ENCODE measurements around the gene PILRB.
A peak's percentile ranks its signal among the peaks of the same experiment; 100 is the strongest.
"Not testable (repeated sequence)": the region's sequence is repeated elsewhere in the genome, so short reads cannot be mapped to it uniquely, and the experiment has no call there.

The PILRB gene

DNA sequence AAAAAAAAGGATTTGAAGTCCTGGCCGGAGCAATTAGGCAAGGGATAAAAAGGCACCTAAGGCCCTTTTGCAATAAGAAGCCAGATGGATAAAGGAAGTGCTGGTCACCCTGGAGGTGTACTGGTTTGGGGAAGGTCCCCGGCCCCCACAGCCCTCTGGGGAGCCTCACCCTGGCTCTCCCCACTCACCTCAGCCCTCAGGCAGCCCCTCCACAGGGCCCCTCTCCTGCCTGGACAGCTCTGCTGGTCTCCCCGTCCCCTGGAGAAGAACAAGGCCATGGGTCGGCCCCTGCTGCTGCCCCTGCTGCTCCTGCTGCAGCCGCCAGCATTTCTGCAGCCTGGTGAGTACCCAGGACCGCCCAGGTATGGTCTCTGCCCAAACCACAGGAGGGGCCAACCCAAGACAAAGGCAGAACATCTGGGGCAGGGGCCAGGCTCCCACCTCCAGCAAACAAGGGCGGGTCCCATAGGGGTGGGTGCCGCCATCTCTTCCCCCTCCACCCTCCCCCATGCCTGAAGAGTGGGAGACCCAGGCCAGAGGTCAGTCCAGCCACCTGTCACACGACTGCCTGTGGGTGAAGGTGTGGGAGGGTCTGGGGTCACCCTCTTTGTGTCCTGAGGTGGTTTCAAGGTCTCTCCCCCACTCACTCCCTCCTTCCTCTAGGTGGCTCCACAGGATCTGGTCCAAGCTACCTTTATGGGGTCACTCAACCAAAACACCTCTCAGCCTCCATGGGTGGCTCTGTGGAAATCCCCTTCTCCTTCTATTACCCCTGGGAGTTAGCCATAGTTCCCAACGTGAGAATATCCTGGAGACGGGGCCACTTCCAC lies at the start of gene PILRB:
PILRB (plus strand) TSS at position 91 of the 830 bp plus-strand sequence; CDS start at position 277, 186 bp downstream.
- DNase-seq = no peak

DNA sequence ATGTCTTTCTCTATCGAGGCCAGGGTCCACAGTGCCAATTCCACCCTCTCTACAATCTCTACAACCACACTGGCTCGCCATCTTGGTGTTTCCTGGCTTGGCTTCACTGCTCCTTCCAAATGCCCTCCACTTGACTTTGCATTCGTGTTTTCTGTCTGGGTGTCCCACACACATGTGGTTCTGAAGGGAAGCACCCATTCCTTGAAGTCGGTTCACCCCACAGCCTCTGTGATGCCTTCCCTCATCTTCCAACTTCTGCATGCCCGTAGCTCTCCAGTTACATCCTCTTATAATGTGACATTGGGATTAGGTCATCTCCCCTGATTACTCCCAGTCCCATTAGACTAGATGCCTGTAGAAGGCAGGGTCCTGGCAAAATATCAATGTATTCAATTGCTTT lies 39.6 kb upstream of the PILRB start:
- DNase-seq = not testable (repeated sequence)

DNA sequence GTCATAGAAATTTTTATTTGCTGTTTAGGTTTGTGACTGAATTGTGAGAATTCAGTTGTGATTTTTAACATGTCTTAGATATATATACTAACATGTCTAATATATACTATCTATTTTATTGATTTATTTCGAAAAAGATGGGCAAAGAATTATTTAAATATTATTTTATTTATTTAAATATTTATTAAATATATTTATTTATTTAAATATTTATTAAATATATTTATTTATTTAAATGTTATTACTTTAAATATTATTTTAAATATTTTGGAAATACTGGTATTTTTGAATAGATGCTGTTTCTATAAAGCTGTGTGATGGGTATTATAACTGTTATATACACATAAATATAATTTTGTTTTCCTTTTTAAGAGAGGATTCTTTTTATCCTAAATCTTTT lies 36.3 kb upstream of the PILRB start:
- not testable (repeated sequence) for DNase-seq

DNA sequence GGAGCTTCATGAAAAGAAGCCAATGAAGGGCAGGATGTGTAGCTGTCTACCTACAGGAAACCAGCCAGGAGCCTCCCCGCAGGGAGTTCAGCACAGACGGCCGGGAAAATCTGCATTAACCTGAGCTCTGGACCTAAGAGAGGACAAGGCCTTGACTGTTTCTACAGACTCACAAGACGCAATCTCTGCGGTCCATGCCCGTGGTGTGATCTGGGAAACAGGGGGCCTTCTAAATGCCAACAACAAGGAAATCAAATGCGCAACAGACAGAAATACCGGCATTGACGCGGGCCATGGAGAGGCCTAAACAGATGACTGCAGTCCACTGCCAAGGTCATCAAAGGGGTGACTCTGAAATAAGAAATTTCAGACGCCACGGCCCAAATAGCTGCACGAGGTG lies 33.7 kb upstream of the PILRB start:
- DNase-seq = not testable (repeated sequence)

DNA sequence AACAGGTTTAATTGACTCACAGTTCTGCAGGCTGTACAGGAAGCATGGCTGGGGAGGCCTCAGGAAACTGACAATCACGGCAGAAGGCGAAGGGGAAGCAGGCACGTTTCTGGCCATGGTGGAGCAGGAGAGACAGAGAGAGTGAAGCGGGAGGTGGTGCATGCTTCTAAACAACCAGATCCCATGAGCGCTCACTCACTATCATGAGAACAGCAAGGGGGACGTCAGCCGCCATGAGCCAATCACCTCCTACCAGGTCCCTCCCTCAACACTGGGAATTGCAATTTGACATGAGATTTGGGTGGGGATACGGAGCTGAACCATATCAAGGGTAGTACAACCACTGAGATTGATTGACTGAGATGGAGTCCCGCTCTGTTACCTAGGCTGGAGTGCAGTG lies 32.2 kb upstream of the PILRB start:
- not testable (repeated sequence) for DNase-seq

DNA sequence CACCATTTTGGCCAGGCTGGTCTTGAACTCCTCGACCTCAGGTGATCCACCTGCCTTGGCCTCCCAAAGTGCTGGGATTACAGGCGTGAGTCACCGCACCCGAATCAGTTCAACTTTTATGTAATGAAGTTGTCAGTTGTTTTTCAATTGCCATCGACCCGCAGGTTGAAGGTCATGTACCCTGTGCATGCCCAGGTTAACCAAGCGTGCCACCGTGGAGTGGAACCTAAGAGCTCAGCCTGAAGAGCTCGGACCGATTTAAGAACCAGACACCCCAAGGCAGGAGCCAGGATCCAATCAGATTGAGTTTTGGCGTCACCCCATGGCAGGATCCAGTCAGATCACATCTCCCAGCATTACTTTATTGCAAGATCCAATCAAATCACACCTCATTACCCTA lies 31.0 kb upstream of the PILRB start:
- DNase-seq = not testable (repeated sequence)

DNA sequence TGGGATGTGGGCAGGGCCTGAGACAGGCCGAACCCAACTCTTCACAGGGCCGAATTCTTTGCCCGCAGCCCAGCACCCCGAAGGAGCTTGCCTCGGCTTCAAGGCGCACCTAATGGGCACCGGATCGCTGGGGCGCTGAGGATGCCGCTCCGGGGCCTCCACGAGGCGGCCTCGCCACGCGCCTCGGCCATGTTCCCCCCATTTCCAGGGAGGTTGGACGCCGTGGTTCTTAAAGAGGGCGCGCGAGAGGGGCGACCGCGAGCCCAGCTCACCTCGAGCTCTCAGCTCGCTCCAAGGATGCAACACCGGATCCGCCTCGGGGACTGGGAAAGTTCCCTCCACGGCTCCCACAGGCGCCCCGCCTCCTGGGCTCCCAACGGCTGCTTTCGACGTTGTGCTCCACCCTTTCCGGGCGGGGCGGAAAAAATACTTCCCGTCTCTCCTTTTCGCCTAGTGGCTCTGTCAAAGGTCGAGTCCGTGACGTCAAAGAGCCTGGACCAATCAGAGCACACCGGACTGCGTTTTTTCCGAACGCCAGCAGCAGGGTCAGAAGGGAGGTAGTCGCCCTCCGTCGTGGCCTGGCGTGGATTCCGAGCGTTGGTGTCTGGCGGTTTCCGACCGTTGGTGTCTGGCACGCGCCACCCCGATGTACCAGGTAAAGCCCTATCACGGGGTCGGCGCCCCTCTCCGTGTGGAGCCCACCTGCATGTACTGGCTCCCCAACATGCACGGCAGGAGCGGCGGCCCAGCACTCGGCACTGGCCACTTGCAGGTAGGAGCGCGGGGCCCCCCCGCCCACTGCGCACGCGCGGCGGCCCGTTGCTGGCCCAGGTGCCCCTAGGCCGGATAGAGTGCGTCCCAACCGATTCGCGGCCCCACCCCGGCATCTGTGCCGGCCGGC lies 22.1 kb upstream of the PILRB start:
- DNase-seq = peak; percentile 93

DNA sequence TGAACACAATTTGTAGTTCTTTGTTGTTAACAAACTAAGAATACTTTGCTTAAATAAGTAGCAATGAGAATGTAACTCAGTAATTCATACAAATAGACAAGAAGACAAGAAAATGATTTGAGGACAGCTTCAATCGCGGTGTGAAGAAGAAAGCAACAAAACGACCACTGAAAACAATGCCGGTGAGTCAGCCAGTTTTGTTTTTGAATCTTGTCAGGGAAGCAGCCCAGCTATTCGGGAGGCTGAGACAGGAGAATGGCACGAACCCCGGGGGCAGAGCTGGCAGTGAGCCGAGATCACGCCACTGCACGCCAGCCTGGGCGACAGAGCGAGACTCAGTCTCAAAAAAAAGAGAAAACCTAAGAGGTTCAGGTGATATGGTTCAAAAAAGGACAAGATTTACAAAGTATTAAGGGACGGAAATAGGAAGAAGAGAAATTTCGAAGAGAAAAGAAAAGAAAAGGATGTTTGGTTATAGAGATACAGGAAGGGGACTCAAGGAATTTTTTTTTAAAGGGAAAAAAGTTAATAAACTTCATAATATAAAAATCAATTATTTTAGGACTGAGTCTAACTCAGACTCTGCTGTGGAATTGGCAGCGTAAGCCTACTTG lies 19.7 kb upstream of the PILRB start:
- not testable (repeated sequence) for DNase-seq

DNA sequence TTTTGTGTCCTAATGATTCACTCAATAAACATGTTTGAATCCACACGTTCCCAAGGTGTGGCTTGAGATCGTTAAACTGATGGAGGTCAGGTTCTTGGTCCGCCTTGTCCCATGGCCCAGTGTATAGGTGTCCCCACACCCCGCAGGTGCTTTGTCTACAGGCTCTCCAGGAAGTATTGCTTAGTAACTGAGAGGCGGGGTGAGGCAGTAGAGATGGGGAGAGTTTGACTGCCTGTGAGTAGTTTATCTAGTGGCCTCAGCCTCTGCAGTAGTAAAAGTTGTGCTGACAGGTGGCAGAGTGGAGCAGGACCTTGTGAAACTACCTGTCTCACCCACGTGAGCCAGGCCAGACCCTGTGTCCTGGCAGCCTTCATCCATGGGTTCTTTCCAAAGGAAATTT lies 16.6 kb upstream of the PILRB start:
- DNase-seq = not testable (repeated sequence)

DNA sequence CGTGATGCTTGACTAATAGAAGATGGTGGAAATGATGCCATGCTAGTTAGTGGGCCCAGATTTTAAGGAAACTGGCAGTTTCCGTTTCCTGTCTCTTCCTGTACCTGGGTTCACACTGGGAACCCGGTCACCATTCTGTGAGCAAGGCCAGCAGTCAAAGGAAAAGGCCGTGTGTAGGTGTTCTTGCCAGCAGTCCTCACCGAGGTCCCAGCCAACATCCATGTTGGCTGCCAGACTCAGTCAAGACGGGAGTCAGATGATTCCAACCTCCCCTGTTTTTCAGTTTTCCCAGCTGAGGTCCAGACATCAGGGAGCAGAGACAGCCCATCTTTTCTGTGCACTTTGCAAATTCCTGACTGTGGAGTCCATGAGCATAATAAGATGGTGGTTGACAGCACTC lies 15.2 kb upstream of the PILRB start:
- DNase-seq = no peak

DNA sequence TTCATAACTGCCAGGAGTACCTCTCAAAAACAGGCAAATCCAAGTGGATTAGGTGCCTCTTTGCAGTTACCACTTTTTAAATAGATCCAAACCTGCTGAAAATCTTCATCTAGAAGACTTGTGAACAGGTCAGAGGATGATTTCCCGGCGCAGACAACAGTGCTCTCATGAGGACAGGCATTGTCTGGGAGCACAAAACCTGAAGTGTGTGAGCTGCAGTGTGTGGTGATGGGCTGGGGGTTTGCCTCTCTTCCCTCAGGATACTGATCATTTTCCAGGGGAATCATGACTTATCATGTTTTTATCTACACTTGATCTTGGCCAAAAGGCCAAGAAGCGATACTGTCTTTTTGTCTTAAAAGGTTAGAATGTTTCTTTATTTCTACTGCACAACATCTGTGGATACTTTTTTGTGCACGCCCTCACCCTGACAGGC lies 13.8 kb upstream of the PILRB start:
- not testable (repeated sequence) for DNase-seq

DNA sequence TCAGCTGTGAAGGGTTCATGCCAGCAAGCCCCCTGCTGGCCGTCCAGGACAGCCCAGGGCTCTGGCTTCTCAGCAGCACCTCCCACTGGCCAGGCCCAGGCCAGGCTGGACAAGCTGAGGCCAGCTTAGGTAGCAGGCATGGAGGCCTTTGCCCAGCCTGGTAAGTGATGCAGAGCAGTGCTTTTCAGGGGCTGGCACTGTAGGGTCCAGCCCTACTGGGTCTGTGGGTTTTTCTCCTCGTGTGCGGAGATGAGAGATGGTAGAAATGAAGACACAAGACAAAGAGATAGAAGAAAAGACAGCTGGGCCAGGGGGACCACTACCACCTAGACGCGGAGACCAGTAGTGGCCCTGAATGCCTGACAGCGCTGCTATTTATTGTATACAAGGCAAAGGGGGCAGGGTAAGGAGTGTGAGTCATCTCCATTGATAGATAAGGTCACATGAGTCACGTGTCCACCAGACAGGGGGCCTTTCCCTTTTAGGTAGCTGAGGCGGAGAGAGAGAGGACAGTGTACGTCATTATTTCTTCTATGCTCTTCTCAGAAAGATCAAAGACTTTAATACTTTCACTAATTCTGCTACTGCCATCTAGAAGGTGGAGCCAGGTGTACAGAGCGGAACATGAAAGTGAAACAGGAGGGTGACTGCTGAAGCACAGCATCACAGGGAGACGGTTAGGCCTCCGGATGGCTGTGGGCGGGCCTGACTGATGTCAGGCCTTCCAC lies 13.2 kb upstream of the PILRB start:
- DNase-seq = peak; percentile 24

DNA sequence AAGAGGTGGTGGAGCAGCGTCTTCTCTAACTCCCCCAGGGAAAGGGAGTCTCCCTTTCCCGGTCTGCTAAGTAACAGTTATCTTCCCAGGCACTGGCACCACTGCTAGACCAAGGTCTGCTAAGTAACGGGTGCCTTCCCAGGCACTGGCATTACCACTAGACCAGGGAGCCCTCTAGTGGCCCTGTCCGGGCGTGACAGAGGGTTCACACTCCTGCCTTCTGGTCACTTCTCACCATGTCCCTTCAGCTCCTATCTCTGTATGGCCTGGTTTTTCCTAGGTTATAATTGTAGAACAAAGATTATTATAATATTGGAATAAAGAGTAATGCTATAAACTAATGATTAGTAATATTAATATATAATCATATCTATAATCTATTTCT lies 12.6 kb upstream of the PILRB start:
- DNase-seq = peak; percentile 58

DNA sequence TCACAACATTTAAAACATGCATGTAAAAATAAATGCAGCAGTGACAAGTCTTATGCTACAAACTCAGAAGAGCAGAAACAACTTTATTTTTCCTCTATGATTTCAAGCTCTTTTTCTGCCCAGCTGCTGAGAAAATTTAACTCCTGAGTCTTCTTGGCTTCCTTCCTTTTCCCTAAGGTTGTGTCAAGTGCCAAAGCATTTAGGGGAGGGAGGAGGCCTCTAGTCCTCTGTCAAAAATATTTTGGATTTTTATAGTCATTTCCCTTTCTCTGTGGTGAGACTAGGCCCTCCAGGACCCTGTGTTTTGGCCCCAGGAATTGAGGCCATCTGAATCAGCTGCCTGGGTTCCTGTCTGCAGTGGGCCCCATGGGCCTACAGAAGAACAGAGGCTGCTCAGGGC lies 11.0 kb upstream of the PILRB start:
- no peak for DNase-seq

DNA sequence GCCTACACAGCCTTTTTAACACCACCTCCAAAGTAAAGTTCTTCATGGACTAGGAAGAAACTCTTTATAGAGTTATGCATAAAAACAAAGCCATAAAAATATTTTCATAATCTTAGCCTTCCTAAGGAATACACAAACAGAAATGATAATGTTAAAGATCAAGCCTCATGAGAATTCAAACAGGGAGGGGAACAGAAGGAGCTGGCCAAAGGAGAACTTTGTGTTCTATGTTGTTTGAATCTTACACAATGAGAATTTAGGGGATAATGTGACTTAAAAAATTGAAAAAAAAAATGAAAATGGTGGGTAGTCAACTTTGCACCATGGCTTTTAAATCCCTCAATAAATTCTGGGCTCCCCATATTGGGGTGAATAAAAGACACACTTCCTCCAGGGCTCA lies 9.1 kb upstream of the PILRB start:
- DNase-seq = no peak

DNA sequence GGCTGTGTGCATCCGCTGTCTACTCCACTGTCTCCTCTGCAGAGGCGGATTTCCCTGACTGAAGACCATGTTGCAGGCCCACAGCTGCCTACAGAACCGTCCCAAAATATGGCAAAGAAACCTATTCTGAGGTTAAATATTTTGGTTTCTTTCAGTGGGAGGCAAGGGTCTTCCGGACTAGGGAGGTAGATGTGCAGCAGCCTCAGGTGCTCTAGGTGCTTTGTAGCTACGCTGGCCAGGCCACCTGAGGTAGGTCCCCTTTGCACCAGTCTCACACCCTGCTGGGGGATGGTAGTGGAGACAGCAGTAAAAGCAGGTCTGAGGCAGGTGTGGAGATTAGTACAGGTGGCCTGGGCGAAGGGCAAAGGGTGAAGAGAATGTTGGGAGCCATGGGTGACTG lies 8.2 kb upstream of the PILRB start:
- no peak for DNase-seq

DNA sequence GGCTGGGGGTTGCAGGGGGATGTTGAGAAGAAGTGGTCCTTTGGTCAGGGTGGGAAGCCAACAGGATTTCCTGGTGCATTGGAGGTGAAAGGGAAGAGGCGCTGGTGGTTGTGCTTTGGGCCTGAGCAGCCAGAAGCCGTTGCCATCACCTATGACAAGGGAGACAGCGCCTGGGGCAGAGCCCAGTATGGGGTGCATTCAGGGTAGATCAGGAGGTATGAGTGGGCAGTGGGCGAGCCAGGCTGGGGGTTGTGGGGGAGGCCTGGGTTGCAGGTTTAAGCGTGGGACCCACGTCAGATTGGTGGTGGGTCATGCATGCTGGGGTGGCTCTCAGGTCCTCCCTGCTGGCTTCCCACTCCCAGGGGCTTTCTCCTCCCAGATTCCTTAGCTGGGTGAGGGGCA lies 6.3 kb upstream of the PILRB start:
- DNase-seq = no peak

DNA sequence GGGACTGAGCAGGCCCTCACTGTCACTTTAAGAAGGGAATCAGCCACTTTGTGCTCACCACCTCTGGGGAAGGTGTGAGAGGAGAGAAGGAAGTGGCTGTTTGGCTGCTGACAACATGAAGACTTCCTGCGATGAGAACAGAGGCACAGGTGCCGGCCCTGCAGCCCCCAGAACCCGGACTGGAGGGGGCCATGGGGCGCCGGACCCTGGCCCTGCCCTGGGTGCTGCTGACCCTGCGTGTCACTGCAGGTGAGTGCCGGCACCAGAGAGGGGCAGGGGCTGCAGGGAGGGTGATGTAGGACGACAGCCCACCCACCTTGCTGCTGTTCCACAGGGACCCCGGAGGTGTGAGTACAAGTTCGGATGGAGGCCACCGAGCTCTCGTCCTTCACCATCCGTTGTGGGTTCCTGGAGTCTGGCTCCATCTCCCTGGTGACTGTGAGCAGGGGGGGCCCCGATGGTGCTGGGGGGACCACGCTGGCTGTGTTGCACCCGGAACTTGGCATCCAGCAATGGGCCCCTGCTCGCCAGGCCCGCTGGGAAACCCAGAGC lies 5.6 kb upstream of the PILRB start:
- DNase-seq = not testable (repeated sequence)

DNA sequence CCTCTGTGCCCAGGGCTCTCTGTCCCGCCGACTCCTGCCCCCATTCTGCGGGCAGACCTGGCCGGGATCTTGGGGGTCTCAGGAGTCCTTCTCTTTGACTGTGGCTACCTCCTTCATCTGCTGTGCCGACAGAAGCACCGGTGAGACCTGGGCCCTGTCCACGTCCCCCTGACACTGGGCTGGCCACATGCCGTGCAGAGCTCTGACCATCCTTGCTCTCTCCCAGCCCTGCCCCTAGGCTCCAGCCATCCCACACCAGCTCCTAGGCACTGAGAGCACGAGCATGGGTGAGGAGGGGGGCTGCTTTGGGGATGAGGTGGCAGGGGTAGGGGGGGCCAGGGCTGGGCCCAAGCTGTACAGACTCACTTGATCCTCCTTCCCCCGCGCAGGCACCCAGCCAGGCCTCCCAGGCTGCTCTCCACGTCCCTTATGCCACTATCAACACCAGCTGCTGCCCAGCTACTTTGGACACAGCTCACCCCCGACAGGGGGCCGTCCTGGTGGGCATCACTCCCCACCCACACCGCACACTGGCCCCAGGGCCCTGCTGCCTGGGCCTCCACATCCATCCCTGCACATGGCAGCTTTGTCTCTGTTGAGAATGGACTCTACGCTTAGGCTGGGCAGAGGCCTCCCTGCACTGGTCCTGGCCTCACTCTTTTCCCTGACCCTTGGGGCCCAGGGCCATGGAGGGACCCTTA lies 4.8 kb upstream of the PILRB start:
- DNase-seq = no peak

DNA sequence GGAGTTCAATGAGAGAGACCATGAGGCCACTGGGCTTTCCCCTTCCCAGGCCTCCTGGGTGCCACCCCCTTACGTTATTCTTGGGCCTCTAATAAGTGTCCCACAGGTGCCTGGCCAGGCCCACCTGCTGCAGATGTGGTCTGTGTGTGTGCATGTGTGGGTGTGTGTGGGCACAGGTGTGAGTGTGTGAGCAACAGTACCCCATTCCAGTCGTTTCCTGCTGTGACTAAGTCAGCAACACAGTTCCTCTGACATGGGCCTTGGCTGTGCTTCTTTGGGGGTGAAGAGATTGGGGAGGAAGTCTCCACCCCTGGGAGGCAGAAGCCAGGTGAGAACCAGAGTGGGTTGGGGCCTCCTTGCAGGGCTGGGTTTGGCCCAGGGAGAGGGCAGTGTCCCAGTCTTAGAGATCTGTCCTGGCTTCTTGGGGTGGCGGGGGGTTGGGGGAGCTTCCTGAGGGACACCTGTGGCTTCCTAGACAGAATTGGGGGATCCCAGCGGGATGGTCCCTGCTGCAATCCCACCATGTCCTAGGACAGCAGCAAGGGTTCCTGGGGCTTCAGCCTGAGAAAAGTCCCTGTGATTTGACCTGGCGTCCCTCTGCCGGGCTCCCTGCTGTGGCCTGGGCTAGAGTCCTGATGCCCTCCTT lies 4.1 kb upstream of the PILRB start:
- no peak for DNase-seq

DNA sequence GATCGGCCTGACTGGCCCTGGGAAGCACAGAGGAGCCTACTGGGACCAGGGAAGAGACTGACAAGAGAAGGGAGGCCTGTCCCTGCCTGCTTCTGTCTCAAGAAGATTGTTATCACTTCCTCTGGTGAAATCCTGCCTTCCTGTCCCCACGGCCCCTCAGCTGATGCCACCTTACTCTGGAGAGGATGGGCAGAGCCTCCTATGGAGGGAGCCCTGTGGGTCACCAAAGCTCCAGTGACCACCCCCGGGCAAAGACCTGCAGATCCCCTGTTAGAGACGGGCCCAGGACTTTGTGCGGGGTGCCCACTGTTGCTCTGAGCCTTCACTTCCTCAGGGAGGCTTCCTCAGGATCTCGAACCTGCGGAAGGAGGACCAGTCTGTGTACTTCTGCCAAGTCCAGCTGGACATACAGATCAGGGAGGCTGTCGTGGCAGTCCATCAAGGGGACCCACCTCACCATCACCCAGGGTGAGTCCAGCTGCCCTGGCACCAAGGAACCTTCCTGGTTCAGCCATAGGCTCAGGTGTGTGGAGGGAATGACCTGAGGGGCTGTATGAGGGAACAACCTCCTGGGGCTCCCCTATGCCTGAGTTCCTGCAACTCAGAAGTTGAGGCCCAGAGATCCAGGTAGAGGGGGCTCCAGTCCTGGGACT lies 1.4 kb upstream of the PILRB start:
- no peak for DNase-seq

Data from fibroblast of upper back skin (primary cell).